Karpas-422 (cell line): ENCODE measurements around the gene TMA16. TPM values are rescaled to one million over a fixed set of nuclear protein-coding genes. Genes with fewer than 3 reads are reported as not detected.

ENCODE experiments used
- total RNA-seq: library from RNA; depleted of rRNA; stranded (reverse); fragments of >200 nt; shearing (Covaris generic); gene quantifications from 2 replicates; pipeline ENCODE4 v1.2.3, GENCODE V29; 2014; ENCODE audit warnings: low replicate concordance; rRNA removed

TMA16 gene
- total RNA-seq, 1 experiment from 2014 or later: 86.0 TPM

Other genes starting within 250 kb of the TMA16 start
- not detected in 2 replicates for gene NPY1R, start 162.1 kb upstream of the TMA16 start, total RNA-seq
- 0.15 TPM in 1 of 2 replicates, not detected in the other for gene NPY5R, start 150.8 kb upstream of the TMA16 start, total RNA-seq
- not detected in 2 replicates for gene TKTL2, start 20.9 kb upstream of the TMA16 start, total RNA-seq